Measurements from ENCODE around the gene GGCT.
"Not testable (repeated sequence)": the region's sequence is repeated elsewhere in the genome, so short reads cannot be mapped to it uniquely, and the experiment has no call there.

The GGCT gene

GRCh38 chr7:30519122-30519521 lies 14.5 kb upstream of the GGCT start:
- DNase-seq (ENCODE audit: low read depth in 2 of 3, low spot score in 1 of 3) = no peak

- no peak for DNase-seq (ENCODE audit: low read depth in 2 of 3, low spot score in 1 of 3)
These were observed 11.1 kb upstream of the GGCT start for GRCh38 chr7:30515761-30516160.

DNA sequence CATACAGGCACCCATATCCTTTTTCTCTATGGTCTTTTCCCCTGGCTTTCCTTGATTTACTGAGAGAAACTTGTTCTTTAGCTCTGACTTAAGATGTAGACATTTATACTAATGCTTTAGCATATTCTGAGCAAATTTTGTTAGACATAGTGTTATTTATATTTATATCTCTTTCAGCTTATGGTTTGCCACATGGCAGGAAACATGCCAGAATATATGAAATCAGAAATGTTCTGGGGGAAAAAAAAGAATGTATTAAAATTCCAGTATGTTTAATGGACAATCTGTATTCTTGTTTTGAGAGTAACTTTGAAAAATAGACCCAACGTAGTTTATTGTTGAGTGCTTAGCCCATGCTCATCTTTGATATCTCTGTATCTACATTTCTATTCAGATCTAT lies 10.1 kb upstream of the GGCT start:
- DNase-seq (ENCODE audit: low read depth in 2 of 3, low spot score in 1 of 3) = no peak

DNA sequence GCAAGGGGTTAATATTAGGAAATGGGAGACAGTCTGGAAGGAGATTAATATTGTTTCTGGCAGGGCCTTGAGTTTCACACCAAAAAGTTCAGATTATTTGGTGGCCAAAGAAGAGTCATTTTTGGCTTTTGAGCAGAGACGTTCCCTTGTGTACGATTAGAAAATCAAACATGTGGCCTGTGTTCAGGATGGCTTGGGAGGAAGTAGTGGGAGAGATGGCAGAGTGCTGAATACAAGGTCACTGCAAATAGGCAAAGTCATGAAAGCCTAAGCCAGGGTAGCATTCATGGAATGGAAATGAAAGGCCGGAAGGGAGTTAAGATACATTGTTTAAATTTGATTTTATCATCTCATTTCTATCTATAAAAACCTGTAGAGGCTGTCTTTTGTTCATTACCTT lies 9.5 kb upstream of the GGCT start:
- no peak for DNase-seq (ENCODE audit: low read depth in 2 of 3, low spot score in 1 of 3)

- DNase-seq (ENCODE audit: low read depth in 2 of 3, low spot score in 1 of 3) = no peak
These were observed 9.1 kb upstream of the GGCT start for GRCh38 chr7:30513762-30514161.

DNA sequence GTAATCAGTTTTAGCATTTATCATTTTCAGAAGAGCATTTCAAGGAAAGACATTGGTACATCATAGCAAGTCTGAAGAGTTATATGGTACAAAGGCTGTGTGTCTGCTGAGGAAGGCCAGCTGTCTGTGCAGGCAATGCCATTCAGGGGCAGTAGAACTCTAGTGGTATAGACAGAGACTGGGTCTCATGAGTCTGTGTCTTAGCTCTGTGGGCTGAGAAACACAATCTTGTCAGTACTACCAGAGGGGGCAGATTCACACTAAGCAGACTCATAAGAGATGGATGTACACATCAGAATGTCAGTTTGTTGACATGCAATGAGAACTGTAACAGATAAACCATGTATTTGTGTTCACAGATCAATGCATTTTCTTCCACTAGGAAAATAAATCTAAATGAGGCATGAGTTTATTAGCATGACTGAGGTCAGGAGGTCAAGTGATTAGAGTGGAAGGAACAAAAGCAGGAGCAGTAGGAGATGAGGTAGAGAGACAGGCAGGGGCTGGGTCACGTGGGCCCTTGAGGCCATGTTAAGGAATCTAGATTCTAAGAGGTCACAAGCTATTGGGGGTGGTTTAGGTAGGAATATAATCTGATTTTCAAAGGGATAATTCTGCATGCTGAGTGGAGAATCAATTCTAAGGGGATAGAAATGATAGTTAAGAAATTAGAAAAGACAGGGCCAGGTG lies 7.5 kb upstream of the GGCT start:
- DNase-seq (ENCODE audit: low read depth in 2 of 3, low spot score in 1 of 3) = no peak

- DNase-seq (ENCODE audit: low read depth in 2 of 3, low spot score in 1 of 3) = no peak
These were observed 6.9 kb upstream of the GGCT start for GRCh38 chr7:30511494-30511893.

GRCh38 chr7:30510124-30511075 lies 5.8 kb upstream of the GGCT start:
- DNase-seq (ENCODE audit: low read depth in 2 of 3, low spot score in 1 of 3) = peak in 1 of 3 donors; percentile 6

- not testable (repeated sequence) for DNase-seq (ENCODE audit: low read depth in 2 of 3, low spot score in 1 of 3)
These were observed 4.7 kb upstream of the GGCT start for GRCh38 chr7:30509171-30509857.

DNA sequence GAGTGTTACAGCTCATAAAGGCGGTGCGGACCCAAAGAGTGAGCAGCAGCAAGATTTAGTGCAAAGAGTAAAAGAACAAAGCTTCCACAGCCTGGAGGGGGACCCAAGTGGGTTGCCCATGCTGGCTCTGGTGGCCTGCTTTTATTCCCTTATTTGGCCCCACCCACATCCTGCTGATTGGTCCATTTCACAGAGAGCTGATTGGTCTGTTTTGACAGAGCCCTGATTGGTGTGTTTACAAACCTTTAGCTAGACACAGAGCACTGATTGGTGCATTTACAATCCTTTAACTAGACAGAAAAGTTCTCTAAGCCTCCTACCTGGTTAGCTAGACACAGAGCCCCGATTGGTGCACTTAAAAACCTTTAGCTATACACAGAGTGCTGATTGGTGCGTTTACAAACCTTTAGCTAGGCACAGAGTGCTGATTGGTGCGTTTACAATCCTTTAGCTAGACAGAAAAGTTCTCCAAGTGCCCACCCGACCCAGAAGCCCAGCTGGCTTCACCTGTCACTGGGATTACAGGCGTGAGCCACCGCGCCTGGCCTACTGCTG lies 2.8 kb upstream of the GGCT start:
- not testable (repeated sequence) for DNase-seq (ENCODE audit: low read depth in 2 of 3, low spot score in 1 of 3)

- DNase-seq (ENCODE audit: low read depth in 2 of 3, low spot score in 1 of 3) = no peak
These were observed 607 bp upstream of the GGCT start for GRCh38 chr7:30505174-30505697.

DNA sequence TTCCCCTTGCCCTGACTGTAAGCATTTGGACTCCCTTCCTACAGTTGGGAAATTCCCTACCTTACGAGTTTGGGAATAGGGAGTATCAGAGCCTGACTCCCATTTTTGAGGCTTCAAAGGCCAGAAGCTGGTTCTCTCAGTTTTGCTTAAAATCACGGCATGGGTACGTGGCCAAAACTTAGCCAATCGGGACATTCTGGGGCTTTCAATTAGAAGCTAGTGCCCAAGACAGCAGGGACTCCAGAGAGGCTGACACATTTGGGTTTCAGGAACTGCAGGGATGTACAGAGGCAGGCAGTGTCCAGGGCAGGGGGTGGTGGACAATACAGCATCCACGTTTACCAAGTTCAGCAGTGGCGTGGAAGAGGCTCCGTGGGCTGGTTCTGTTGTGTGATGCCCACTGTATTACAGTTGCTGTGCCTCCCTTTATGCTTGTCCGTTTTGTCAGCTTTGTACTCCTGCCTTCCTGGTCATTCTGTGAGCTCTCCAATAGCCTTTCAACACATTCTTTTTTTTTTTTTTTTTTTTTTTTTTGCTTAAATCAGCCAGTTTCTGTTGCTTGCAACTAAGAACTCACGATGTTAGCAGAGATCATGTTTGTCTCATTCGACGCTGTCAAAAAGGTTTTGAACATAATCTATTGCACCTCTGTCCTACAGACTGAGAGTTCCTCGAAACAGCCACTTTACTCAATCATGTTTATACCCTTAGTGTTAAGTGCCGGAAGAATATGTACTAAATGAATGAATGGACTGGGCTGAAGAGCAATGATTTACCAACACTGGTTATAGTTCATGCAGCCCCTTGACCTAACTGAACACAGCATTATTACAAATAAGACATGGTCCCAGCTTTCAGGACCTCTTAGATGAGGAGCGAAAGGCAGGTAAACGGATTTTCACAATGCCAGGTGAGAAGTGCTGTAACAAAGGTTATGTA lies 1.1 kb downstream of the GGCT start:
- no peak for DNase-seq (ENCODE audit: low read depth in 2 of 3, low spot score in 1 of 3)

DNA sequence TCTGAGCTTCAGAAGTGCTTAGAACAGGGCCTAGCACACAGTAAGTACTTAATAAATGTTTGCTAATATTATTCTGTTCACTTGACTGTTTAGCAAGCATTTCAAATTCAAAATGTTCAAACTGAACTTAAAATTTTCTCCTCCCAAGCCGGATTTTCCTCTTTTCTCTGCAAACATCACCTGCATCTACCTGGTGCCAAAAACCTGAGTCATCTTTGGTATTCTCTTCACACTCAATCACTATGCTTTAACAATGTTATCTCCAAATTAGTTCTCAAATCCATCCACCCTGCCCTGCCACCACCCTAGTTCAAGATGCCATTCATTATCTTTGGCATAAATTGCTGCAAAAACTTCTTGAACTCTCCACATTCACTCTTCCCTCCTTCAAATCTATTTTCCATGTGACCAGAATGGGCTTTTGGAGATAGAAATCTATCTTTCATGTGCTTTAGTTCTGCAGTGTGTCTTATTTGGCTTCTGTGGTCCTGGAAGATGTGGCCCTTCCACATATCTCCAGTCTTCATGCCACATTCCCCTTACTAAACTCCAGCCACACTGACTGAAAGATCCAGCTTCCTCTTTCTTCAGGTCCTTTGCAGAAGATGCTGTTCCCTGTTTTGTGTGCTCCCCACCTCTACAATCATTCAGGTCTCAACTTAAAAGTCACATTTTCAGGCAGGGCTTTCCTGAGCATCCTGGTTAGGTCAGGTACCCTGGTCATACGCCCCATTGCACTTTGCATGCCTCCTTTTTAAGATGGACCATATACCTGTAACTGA lies 2.0 kb downstream of the GGCT start:
- no peak for DNase-seq (ENCODE audit: low read depth in 2 of 3, low spot score in 1 of 3)

DNA sequence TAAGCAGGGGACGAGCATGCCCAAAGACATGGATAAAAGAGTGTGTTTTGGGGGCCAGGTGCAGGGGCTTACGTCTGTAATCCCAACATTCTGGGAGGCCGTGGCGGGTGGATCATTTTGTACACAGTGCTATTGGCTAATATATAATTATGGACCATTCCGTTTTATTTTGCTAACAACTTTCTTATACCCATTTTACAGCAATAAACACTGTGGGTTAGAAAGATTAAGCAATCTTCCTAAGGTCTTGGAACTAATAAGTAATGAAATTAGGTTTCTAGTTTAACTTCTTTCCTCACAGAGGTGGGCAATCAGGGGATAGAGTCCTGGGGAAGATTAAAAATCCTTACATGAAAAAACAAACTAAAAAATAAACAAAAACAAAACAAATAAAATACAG lies 3.4 kb downstream of the GGCT start:
- DNase-seq (ENCODE audit: low read depth in 2 of 3, low spot score in 1 of 3) = no peak

DNA sequence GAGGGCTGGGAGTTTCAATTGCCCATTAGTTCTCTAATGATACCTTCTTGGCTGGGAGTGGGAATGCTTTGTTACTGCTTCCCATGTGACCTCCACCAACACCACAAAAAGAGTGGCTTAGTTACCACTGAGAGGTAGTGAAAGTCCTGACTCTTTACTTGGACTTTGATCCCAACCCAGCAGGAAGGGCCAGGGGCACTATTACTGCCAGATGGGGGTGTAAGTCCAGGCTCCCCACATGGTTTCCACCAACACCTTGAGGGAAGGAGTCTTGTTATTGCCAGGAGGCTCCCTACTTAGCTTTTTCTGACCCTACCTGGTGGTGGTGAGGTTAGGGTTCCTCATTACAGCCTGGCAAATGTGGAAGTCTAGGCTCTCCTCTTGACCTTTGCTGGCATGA lies 11.4 kb downstream of the GGCT start:
- no peak for DNase-seq (ENCODE audit: low read depth in 2 of 3, low spot score in 1 of 3)

DNA sequence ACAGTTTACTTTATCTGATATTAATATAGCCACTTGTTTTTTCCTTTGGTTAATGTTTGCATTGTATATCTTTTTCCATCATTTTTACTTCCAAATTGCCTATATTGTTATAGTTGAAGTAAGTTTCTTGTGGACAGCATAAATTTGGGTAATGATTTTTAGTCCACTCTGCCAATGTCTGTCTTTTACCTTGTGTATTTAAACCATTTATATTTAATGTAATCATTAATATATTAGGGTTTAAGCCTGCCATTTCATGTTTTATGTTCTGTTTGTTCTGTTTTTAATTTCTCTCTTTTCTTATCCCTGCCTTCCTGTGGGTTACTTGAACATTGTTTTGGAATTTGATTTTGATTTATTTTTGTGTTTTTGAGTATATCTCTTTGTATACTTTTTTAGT lies 13.2 kb downstream of the GGCT start:
- DNase-seq (ENCODE audit: low read depth in 2 of 3, low spot score in 1 of 3) = no peak

DNA sequence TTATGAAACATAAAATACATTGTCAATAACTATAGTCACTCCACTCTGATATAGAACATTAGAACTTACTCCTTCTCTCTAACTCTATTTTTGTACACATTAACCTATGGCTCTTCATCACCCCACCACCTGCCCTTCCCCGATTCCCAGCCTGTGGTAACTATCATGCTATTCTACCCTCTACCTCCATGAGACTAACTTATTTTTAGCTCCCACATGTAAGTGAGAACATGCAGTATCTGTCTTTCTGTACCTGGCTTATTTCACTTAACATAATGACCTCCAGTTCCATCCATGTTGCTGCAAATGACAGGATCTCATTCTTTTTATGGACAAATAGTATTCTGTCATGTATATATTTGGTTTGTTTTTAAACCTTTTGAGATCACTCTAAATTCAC lies 17.3 kb downstream of the GGCT start:
- DNase-seq (ENCODE audit: low read depth in 2 of 3, low spot score in 1 of 3) = no peak

GRCh38 chr7:30485667-30486066 lies 19.0 kb downstream of the GGCT start:
- no peak for DNase-seq (ENCODE audit: low read depth in 2 of 3, low spot score in 1 of 3)

GRCh38 chr7:30481416-30481815 lies 23.2 kb downstream of the GGCT start:
- DNase-seq (ENCODE audit: low read depth in 2 of 3, low spot score in 1 of 3) = not testable (repeated sequence)
